Glomerular visceral epithelial cell (primary cell): Measurements from ENCODE around the gene KY.

Experiments
- DNase-seq: peaks from one replicate; pipeline ENCODE4 v3.0.0-alpha.2; 2016; ENCODE audit errors: extremely low spot score

Gene KY, protein sequence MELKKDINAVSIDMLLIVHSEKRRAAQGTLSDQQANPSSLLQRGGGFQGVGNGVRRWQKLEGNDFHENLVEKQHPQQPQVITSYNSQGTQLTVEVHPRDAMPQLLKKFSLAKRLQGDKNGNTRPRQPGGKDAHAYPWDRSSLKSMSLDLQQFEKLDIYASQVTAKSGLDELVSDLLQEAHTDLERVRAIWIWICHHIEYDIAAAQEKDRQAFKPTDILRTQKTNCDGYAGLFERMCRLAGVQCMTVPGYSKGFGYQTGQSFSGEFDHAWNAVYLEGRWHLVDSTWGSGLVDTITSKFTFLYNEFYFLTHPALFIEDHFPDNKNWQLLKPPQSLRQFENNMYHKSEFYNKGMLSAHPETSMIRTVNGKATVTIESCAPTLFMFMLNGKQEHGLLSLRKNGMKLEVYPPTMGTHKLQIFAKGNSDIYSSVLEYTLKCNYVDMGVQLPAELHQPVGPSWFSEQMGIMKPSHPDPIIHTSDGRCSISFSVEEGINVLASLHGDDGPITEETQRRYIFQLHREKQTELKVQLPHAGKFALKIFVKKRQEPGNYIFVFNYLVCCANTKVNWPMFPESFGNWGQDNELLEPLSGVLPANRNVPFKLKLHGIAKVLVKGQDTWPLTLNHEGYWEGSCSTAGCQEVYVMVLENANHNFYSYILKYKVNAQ

DNA sequence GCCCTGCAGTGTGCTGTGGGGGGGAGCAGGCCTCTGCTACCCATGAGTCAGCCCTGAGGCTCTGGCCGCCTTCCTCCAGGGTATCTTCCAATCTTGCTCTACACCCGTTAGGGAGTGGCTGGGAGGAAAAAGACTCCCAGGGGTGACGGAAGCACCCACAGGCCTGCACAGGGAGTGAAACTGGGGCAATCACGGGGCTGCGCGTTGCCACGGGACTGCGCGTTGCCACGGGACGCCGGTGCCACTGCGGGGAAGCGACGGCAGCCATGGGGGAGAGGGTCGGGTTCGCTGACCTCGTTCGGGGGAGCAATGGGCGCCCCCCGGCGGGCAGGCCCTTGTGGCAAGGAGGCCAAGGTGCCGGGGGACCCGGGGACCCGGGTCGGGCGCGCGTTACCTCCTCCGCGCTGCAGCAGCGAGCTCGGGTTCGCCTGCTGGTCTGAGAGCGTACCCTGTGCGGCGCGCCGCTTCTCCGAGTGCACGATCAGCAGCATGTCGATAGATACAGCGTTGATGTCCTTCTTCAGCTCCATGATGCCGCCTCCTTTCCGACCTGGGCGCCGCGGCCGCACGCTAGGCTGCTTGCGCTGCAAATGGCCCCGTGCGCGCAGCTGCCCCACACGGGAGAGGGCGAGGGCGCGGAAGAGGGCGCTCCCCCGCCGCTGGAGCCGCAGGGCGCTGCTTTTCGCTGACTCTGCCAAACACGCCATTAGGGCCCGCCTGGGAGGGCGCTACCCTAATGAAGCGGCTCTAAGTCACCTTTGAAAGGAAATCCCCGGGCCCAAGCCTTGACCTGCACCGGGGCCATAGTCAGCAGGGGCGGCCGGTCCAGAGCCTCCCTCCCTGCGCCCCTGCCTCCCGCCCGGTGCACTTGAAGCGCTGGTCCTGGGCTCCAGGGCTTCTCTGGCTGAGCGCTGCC is at the start of gene KY:
Gene KY (minus strand): TSS at position 592 of the 916 bp plus-strand sequence. CDS start 62 bp downstream, at position 530.
- DNase-seq = peak; percentile 46

DNA sequence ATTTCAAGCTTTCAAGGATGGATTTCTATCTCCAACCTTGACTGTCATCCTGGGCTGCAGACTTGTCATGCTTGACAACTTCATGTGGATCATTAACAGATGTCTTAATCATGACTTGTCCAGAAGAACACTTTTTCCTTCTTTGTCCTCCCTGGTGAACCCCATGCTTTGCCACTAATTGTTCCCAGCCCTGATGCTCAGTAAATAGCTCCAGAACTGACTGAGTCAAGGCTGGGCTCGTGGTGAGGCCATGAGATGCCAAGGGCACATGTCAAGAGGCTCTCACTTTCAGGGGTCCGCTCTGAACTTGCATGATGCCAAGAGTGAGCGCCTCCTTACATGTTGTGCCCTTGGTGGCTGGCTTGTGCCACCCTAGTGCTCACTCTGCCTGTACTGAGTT is 48.9 kb upstream of the KY start:
- peak; percentile 36 for DNase-seq

DNA sequence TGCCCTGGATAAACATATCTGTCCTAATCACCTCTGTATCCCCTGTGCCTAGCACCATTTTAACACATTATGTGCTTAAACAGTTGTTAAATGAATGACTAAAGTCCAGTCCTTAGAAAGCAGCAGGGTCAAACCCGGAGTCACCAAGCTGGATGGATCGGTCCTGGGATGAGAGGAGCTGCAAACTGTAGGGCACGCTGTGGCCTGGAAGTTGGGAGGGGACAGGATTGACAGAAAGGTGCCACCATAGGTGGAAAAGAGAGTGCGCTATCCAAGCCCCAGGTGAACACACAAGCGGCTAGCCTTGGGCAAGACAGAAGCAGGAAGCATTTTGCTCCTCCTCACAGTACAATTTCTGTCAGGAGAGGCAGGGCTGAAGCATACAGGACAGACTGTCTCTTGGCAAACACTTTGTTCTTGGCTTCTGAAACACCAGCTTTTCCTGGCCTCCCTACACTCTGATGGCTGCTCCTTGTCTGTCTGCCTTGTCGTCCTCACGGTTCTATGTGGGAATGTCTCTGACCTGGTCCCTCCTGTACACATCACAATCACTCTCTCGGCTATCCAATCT is 48.4 kb upstream of the KY start:
- DNase-seq = no peak

DNA sequence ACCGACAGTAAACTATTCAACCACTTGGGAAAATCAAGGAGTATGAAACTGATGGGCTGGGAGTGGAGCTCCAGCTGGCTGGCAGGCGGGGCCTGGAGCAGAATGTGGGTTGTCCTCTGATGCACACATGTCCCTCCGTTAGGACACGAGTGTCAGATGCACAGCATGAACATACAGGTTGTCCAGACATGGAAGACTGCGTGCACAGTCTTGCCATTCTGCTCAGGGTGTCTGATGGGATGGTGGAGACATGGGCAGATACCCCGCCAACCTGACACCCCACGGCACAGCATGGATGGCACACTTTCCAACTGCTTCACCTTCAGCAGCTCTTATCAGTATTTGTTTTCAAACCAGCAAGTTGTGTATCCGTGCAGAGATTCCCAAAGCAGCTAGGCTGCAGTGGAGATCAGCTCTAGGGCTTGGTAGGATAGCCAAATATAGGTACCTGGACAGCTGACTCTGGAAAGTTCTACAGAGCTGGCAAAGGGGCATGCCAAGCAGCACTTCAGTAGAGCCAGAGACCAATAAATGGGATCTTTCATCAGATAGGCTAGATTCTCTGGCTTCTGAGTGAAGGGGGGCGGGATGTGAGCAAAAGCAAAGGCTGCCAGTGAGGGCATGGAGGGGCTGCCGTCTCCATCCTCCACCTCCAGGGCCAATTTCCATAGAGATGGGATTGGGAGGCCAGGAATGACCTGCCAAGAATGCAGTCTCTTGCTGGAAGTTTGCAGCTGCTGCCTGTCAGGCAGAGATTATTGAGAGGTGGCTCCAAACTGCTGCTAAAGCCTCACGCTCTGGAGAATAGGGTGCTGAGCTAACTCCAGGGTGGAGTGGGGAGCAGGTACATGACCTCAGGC is 47.2 kb upstream of the KY start:
- DNase-seq = no peak

DNA sequence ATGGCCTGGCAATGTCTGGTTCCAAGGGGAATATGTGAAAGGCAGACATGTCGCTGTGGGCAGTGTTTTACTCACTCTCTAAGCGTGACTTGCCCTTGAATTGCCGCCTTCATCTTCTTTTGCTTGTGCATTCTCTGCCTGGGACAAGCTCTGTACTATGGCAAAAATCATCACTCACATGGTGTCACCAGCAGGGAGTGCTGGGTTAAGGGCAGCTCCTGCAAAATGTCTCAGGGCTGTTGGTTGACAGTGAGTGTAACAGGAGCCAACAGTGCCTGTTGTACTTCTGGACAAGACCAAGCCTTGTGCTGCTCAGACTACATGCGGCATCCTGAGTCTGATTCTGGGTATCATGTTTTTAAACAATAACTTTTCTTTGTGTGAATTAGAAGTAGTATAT is 45.3 kb upstream of the KY start:
- DNase-seq = no peak

DNA sequence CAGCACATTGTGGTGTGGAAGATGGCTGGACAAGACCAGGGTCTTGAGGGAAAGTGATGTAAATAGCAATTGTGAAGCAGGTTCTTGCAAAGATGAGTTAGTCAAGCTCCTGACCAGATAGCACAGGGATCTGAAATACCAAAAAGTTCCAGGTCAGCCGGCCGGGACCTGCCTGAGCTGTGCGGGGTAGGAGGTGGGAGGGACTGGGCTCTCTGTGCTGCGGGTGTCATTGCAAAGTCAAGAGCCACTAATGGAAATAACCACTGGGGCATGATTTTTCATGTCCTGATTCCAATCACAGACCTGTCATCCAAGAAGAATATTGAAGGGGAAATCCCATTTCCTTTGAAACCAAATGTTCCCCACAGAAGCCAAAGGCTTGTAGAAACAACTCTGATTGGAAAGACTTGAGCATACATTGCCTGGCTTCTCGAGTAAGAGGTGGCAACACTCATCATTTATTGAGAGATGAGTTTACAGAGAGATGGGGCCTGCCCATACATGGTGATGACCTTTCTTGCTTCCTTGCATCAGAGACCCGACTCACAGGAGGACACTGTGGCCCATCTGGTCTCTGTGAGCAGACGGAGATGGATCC is 44.2 kb upstream of the KY start:
- no peak for DNase-seq

DNA sequence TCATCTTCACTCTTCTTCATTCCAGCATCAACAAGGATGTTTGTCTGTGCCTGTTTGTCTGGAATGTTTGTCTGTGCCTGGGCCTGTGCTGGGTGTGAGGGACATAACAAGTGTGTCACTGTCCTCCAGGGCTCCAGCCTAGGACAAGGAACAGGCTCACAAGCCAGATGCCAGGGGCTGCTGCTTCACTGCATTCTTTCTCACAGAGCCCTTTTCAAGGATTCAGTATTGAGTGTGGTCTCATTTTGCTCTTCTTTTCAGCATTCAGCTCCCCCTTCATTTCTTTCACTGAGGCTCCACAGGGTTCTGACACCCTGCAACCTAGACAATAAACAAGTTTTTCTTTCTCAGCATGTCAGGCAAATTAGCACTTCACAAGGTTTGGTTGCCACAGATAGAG is 43.6 kb upstream of the KY start:
- DNase-seq = no peak

DNA sequence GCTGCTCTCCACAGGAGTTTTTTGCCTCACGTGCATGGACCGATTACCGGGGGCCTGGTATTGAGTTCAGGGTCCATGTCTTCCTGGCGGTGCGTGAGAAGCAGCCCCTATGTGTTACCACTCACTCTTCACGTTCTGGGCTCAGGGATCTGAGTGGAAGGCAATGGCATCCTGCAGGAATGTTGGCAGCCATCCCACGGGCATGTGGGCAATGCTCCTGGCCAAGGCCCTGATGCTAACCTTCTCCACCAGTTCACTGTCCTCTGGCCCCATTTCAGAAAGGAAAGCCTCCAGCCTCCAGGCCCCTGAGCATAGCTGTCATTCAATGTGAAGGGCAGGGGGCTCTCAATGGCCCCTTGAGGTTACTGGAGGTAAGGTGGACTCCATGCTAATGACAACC is 43.0 kb upstream of the KY start:
- peak; percentile 23 for DNase-seq

DNA sequence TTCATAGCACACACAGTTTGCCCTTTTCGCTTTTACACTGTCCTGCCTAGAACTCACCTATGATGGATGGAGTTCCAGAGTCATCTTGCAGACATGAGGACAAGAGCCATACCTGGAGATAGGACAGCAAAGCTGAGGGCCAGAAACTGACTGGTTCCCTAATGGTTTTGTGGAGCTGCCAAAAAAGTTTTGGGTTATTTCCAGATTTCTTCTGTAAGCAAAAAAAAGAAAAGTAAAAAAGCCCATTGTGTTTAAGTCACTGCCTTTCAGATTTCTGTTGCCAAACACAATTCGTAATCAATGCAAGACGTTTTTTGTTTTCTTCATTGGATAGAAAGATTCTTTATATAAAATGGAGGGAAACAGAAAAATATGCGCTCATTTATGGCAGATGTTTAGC is 42.4 kb upstream of the KY start:
- DNase-seq = no peak

DNA sequence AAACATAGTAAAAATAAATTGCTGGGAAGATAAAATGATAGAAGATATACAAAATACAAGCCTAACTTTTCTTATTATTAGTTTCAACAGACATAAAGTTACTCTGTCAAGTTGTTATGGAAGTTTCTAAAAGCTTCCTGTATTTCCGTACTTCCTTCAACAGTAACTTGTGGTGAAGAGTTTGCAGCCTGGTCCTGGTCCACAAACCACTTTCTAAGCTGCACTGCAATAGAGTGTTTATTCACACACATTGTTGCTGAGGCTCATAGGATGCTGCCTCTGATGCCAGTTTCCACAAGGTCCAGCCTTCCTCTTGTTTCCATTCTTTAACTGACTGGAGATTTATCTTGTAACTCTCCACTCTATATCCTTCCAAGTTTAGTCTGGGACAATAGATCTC is 39.4 kb upstream of the KY start:
- DNase-seq = no peak

DNA sequence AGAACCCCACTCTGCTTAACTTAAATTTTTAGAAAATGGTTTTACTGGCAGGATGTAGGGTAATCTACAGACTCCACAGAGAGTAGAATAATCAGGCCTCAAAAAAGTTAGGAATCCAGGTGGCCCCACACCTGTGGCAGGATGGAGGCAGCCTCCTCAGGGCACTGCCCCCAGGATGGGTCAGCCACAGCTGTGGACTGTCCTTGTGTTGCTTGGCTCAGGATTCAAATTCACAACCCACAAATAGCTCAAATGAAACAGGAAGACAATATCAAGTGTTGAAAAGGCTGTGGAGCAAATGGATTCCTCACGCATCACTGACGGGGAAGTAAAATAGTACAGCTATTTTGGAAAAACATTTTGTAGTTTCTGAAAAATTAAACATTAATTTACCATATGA is 36.8 kb upstream of the KY start:
- no peak for DNase-seq

DNA sequence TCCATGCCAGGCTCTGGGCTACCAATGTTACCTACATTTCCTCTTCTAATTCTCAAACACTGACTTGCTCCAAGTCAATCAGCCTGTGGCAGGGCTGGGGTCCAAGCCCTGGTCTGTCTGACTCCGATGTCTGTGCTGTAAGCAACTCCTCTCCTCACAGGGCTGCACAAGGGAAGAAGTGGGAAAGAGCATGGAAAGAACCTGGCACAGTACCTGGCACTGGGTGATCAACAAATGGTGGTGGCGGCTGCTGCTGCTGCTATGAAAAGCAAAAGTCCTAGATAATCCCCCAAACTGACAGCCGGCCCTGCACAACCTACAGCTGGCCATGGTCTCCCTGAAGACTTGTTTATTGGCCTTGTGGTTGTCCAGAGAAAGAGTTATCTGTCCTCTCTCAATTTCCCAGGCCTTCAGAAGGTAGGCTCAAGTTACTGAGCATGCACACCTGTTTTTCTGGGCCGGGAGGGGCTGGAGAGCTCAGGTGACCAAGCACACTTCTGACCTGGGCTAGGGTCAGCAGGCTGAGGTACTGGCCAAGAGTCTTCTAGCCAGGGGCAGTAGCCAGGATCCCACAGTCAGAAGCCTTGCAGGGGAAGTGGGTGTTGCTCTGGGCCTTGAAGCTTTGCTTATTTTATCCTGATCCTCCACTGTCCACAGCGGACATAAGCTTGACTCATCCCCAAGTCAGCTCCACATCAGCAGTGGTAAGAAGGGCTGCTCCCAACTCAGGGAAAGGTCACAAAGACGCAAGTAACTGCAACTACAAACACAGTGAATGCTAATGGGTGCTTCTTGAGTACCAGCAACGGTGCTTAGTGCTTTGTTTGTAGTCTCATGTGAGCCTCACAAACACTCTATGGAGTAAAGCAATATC is 35.3 kb upstream of the KY start:
- peak; percentile 21 for DNase-seq

DNA sequence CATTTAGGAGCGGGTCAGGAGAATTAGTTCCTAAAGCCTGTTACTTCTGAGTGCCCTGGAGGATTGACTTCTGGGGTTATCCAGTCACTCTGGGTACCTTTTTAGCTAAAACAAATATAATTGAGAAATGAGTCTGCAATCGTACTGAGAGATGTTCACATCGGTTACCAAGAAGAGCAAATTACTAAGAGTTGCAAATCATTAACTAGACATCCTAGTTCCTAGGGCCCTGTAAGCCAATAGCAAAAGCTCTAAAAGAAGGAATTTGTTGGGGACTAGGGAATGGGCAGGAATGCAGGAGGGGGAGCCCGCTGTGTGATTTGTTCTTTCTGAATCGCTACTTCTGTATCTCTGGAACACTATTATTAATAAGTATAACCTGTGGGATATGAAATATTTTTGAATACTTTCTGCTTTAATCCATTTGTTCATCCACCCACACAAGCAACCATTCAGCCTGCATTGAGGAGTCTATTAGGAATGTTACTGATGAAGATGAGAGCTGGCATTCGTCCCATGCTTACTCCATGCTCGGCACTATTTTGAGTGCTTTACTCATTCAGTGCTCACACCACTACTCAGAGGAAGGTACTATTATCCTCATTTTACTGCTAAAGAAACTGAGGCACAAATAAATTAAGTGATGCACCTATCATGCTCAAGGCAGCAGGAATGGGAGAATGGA is 31.5 kb upstream of the KY start:
- no peak for DNase-seq

DNA sequence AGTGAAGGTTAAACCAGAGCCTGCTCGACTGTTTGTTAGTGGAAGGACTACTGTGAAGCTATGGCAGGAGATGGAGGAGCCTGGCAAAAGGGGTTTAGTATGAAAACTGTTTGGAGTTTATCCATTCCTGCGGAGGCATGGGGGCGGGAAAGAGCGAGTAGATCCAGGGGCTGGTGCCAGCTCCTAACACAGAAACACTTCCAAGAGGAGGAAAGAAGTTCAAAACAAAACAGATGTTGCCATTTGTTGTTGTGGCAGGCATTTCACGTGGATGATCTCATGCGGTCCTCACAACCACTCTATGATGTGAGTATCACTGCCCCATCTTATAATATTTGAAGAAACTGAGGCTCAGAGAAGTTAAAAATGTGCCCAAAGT is 30.7 kb upstream of the KY start:
- no peak for DNase-seq

DNA sequence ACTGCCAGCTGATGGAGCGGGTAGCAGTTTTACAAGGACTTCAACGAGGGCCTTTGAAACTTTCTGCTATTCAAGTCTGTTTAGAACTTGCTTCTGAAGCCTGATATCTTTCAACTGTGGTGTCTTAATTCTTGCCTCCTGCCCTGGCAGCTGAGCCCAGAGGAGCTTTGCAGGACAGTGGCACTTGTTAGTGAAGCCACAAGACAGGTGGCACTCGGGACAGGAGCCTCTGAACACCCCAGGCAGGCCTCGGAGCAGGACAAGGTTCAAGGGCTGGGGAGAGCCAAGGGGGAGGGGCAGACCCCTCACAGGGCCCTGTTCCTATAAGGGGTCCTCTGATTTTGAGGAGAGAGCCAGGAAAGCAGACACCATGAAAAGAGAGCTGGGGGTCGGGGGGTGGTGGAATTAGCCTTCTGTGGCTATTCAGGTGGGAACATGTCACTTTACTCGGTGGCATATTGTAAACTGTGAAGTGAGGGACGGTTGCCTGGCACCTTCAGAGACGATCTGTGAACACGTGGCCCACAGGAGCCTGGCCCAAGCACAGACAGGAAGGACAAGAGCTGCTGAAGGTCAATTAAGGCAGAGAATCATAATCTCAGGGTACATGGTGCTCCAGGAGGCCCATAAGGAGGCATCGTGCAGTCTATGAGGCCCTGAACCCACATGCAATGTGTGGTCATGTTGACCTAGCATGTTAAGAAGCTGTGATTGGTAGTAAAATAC is 30.1 kb upstream of the KY start:
- no peak for DNase-seq

DNA sequence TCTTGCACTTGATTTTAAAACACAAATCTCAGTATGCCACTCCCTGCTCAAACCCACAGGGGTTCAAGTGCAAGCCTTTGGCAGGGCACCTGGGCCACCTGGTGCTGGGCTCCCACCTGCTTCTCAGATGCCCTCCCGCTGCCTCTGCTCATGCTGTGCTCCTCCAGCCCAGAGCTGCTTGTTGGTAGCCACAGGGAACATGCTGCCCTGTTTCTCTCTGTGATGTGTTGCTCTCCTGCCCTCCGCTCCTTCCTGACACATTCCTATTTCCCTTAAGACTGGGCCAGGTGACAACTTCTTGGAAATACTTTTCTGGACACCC is 27.1 kb upstream of the KY start:
- no peak for DNase-seq

DNA sequence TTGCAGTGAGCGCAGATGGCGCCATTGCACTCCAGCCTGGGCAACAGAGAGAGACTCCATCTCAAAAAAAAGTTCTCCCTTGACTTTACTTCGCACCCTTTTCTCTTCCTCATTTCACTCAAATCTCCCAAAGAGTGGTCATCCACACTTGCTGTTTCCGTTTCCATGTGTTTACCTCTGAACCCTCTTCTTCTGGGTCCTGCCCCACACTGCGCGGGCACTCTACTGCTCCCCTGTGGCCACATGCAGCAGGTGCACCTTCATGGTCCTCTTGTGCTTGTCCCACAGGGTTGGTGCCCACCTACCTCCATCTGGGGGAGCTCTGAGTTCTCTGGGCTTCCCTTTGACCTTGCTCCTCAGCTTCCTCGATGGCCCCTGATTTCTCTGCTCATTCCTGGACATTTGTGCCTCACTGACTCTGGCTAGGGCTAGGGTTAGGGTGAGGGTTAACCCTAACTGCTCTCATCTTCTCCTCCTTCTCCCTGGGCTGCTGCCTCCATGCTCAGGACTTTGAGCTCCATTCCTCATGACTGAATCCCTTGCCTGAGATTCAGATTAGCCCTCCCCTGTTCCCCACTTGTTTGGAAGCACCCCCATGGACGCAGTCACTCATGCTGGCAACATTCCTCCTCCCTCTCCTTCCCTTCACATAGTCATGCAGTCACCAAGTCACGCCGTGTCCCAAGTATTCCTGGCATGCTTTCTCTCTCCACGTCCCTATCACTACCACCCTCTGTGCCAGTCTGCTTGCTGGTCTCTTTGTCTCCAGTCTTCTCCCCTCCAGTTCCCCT is 26.6 kb upstream of the KY start:
- no peak for DNase-seq

DNA sequence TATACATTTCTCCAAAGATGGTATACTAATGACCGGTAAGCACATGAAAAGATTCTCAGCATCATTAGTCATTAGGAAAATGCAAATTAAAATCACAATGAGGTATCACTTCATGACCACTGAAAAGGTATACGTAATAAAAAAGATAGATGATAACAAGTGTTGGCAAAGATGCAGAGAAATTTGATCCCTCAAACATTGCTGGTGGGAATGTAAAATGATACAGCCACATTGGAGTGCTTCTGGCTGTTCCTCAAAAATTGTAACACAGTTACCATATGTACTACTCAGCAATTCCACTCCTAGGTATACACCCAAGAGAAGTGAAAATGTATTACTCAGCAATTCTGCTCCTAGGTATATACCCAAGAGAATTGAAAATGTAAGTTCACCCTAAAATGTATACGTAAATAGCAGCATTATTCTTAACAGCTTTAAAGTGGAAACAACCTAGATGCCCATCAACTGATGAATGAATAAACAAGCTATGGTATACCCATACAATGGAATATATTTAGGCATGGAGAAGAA is 25.0 kb upstream of the KY start:
- DNase-seq = no peak
